Measurements from ENCODE around the gene ISLR. TPM values are rescaled to one million over a fixed set of nuclear protein-coding genes. Genes with fewer than 3 reads are reported as not detected.
A peak's percentile ranks its signal among the peaks of the same experiment; 100 is the strongest.

ISLR gene
- total RNA-seq, 2 donors from 2014 or later = 22.8 to 28.2 TPM

DNA sequence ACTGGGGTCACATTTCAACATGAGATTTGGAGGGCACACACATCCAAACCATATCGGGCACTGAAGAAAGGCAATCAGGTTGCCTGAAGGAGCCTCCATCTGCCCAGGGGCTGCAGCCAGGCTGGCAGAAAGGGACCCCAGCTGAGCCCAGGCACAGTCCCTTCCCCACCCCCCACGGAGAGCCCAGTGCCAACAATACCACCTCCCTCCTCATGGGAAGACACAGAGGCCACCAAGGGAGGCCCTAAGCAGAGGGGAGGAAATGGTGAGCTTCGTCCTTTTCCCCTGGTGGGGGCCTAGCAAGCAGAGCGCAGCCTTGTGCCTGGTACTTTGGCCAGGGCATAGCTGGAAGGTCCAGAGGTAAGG, 32.1 kb downstream of the ISLR start:
- no peak for ATAC-seq
- intact Hi-C loops (cut with DNase I) = no loop called here
- DNase-seq = no peak

DNA sequence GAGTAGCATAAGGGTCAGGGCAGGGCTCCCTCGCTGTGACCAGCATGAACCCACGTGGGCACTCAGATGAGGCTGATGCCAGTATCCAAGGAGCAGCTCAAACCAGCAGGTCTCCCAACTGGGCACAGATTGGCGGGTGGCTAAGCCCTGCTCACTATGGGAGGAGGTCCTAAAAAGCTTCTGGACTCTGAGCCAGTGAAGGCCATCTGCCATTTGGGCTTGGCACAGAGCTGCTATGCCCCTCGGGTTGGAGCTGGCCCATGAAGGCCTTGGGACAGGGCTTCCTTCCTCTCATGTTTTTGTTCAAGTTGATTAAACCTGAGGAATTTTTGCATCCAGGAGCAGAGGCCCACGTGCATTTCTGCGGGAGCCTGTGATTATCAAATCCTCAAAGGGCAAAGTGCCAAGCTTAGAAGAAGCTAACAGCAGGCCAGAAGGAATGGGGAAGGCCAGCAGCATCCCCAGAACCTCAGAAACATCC, 33.3 kb downstream of the ISLR start:
- ATAC-seq (peak in 1 of 2 donors; percentile 17), DNase-seq (no peak)
- intact Hi-C loops (cut with DNase I) = no loop called here

DNA sequence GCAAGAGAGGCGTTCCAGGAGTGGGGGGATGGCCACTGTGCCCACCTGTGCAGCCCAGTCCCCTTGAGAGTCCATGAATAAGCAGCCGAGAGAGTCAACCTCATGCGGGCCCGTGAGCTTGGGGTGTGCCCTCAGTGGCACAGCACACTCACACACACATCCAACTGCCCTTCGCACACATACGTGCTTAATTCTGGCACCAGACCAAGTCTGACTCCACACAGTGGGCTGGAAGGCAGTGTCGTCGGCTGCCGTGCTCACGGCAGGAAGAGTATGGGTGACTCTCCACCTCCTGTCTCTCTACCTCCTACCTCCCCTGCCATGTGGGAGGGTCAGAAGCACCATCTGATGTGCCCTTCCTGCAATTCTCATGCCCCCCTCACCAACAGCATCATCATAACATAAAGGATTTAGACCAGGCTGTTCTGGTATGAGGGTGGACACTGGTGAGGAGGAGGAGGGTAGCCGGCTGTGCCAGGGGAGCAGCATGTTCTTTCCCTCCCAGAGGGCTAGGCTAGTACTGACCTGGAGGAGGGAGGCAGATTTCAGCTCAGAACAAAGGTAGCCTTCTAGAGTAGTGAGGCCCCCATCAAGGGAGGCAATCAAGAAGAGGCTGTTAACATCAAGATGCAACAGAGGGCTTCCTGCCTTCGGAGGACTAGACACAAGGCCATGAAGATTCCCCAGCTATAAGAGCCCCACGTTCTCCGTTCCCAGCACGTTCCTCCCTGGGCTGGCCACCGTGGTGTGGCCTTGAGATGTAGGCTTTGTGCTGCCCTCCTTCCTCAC, 34.3 kb downstream of the ISLR start:
- intact Hi-C loops (cut with DNase I) = no loop called here
- ATAC-seq (no peak), DNase-seq (no peak)

DNA sequence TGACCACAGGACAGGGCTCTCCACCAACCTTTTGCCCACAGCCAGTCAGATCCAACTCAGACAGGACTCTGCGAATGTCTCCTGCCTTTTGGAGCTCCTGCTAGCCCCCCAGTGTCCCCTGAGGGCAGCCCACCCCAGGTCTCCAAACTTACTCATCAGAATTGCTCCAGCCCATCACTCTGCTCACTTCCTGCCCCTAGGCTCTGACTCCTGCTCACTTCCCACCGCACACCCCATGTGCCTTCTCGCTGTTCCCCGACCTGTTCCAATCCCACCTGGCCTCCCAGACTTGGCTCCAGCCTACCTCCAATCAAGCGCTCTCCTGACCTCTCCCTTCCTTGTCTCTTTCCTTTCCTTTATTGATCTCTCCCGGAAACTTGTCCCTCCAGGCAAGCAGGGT, 35.0 kb downstream of the ISLR start:
- ATAC-seq (no peak), DNase-seq (no peak)
- intact Hi-C loops (cut with DNase I) = no loop called here

DNA sequence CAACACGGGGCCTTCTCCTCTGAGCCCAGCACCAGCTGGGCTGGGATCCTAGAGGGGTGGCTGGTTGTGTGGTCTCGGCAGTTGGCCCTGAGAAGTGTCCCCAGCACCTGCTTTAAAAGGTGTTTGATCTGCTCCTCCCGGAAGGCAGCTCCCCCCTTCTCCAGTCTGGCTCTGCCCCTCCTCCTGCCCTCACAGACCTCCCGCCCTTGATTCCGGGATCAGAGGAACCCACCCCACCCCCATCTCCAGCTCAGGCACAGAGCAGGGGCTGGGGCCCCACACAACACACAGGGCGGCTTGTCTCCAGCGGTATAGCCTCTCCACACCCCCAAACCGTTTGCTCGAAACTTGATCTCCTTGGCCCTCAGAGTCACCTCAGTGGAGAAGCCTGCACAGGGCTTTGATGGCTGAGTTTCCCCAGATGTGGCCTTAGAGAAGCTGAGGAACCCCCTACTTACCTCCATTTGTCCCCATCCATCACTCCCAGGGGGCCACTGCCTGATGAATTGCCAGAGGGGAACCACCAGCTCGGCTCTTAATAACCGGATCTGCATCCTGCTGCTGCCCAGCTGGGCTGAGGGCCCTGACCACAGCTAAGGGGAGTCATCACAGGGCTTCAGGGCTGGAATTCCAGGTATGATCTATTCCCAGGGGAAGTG, 35.5 kb downstream of the ISLR start:
- ATAC-seq (no peak), DNase-seq (no peak)
- intact Hi-C loops (cut with DNase I) = no loop called here

DNA sequence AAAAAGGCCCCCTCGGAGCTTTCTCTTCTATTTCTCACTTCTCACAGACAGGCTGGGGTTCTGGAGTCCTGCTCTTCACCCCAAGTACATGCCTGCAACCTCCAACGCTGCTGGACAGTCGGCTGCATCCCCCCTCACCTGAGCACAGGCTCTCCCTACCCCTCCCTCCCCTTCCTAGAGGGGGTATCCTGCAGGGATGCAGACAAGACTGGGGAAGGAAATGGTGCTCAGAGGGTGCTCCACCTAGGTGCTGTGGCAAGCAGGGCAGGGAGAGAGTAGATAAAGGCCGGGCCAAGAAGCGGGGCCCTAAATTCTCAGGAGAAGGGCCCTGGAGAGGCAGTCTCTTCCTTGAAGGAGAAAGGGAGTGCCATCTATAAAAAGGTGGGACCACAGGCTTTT, 36.0 kb downstream of the ISLR start:
- no peak for DNase-seq
- intact Hi-C loops (cut with DNase I) = no loop called here
- peak in 1 of 2 donors; percentile 25 for ATAC-seq

DNA sequence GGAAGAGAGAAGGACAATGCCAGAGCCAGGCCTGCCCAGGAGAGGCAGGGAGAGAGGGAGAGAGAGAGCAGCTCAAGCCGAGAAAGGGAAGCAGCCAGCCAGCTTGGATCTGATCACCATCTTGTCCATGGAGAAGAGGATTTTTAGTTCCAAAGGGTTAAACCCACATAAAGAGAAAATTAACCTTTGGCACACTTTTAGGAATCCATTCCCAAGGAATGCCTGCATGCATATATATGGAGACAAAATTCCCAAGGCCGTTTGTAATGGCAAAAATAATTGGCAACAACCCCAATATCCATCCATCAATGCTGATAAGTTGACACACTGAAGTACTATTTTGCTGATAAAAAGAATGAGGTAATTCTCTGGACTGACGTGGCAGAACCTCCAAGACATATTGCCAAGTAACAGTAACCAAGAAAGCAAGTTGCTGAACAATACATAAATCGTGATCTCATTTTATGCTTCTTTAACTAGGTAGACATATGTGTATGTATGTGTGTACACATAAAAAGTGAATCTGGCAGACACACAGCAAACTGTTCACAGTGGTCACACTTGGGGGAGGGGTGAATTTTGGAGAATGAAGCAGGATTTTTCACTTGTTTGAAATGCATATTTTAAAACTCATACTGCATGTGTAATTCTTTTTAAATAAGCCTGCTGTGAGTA, 36.6 kb downstream of the ISLR start:
- ATAC-seq = peak in 1 of 2 donors; percentile 75
- intact Hi-C loops (cut with DNase I) = no loop called here

DNA sequence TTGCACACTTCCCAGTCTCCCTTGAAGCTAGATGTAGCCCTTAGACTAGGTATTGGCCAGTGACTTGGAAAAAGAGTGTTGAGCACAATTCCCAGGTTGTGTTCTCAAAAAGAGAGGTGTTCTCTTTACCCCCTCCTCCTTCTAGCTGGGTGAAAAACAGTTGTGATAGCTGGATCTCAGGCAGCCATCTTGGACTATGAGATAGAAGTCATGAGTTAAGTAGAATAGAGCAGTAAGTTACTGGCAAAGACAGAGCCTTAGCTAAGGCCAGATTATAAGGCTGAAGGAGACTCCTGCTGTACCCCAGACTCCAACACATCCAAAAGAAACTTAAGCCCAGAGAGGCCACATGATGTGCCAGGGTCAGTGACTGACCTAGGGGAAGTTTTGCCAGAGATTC, 37.2 kb downstream of the ISLR start:
- DNase-seq = no peak
- intact Hi-C loops (cut with DNase I) = no loop called here
- ATAC-seq = no peak

More for the DNA sequence above, 36.6 kb downstream of the ISLR start:
- no peak for DNase-seq

DNA sequence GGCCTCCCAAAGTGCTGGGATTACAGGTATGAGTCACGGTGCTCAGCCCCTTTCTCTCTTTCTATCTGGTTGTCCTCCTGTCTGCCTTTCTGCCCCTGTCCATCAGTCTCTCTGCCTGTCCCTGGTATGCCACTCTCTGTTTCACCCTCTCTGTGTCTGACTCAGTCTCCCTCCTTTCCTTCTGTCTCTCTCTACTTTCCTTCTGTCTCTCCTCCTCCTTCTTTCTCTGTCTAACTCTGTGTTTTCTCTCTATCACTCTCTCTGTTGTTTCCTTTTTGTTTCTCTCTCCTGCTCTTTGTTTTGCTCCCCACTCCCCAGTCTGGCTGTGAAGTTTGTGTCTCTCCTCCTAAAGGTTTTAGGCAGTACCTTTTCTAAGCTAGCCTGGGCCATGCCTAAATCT, 38.1 kb downstream of the ISLR start:
- intact Hi-C loops (cut with DNase I) = no loop called here
- no peak for ATAC-seq
- DNase-seq = no peak

DNA sequence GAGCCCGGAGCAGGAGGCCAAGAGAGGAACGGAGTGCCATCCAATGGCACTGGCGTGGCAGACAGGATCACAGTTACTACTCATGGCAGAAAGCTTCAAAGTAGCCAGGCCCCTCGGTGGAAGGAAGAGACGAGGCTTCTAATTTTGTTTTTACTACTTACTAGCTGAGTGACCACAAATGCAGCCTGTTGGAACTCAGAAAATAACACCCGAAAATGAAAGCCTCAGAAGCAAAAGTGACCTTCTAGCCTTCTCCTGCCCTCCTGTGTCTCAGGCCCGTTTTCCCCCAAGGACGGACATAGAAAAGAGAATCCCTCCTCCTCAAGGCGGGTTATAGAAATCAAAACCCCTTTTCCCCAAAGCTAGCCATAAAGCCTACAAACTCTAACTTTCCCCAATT, 39.0 kb downstream of the ISLR start:
- intact Hi-C loops (cut with DNase I) = no loop called here
- DNase-seq (no peak), ATAC-seq (no peak)

DNA sequence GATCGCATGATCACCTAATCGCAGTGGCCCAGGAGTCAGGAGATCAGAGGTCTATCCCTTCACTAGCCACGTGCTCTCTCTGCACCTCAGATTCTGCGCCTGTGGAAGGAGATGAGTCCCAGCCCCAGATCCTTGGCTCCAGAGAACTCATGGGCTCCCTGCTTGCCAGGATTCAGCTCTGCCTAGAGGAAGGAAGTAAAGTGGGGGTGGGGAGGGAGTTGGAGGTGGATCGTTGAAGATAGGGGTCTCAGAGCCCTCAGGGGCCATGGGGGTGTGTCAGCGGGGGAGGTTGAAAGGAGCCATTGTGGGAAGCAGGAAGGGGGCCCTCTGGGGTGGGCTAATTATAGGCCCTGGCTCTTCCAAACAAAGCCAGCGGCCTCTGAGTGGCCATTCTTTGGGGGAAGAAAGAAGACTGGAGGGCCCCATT, 40.4 kb downstream of the ISLR start:
- intact Hi-C loops (cut with DNase I) = no loop called here
- no peak for ATAC-seq
- DNase-seq = no peak

DNA sequence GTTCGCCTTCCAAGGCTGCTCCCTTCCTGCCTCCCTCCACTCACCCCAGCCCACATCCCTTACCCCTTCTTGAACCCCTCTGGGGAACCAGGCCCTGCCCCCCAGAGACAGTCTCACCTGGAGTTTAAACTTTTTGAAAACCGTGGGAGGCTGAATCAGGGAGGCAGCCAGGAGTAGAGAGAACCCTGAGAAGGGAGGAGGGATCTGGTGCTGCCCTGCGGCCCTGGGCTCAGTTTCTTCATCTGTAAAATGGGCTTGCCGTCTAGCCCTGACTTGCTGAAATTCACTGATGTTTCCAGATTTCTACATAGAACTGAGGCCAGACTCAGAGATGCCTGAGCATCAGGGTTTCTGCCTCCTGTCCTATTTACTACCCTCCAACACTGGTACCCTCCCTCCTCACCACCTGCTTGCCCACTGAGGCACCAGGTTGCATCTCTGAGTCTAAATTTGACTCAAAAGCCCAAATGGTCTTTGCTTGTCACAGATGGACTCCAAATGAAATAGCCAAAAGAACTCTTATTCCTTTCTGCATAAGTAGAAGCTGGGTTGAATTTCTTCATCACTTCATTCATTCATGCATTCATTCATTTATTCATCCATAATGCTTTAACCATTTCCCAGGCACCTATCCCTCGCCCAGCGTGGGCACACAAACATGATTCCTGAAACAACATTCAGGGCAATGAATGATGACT, 41.0 kb downstream of the ISLR start:
- intact Hi-C loops (cut with DNase I) = no loop called here
- ATAC-seq (no peak), DNase-seq (no peak)

DNA sequence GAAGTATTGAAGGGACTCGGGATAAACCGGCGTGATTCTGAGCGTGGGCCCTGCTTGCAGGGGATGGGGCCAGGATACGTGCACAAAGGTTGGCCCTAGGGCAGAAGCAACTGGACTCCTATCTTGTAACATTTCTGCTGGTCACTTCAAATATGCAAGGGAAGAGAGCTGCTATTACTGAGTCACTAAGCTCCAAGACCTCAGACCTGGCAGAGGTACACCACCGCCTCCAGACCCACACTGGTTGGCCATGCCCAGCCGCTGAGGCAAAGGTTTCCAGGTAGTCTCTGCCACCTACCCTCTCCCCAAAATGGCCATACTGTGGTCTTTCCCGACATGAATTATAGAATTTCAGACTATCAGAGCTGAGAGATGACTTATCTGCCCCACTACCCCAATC, 42.4 kb downstream of the ISLR start:
- intact Hi-C loops (cut with DNase I) = no loop called here
- DNase-seq (no peak), ATAC-seq (no peak)

DNA sequence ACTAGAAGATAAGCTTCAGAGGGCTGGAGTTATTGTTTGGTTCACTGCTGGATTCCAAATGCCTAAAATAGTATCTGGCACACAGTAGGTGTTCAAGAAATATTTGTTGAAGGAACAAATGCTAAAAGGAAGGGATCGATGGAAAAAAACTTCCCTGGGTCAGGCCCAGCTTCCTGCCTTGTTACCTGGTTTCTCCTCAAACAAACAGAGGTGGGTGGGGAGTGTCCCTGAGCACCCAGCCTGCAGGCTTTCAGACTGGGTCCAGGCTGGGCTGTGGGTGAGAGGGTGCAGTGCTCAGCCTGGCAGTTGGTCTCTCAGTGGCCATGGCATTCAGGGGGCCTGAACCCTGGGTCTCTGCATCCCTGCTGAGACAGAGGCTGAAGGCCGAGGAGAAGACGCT, 43.4 kb downstream of the ISLR start:
- DNase-seq (no peak), ATAC-seq (no peak)
- intact Hi-C loops (cut with DNase I) = no loop called here

DNA sequence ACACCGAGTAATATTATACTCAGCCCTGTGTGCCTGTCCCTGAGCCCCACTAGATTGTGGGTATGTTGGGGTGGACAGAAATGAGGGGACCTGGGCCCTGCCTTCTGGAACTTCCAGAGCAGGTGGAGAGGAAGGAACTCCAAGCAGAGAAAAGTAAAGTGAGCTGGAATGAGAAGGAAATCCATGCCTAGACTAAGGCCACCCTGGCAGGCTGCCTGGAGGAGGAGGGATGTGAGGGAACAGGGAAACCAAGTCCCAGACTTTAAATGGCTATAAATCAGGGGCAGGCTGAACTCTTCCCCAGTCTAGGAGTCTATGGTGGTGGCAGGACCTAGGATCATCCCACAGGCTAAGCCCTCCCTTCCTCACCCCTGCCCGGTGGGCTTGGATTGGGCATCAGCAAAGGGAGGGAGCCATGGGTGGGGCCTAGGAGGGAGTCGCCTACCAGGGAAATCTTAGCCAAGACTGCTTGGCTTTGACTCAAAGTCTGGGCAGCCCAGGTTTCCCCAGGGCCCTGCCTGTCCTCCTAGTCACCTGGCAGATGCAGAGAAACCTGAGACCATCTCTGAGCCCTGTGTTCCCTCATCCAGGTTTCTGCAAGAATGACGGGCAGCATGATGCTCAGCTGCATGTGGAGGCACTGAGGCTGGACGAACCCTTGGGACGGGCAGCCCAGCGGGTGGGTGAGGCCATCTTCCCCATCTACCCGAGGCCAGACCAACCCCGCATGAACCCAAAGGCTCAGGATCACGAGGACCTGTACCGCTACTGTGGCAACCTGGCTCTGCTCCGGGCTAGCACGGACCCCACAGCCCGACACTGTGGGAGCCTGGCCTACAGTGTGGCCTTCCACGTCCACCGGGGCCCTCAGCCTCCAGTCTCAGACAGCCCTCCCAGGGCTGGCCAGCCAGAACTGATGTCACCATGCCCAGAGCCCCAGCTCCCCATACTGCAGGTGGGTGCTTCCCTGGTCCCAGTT, 44.7 kb downstream of the ISLR start:
- ATAC-seq (no peak), DNase-seq (no peak)
- intact Hi-C loops (cut with DNase I) = no loop called here

DNA sequence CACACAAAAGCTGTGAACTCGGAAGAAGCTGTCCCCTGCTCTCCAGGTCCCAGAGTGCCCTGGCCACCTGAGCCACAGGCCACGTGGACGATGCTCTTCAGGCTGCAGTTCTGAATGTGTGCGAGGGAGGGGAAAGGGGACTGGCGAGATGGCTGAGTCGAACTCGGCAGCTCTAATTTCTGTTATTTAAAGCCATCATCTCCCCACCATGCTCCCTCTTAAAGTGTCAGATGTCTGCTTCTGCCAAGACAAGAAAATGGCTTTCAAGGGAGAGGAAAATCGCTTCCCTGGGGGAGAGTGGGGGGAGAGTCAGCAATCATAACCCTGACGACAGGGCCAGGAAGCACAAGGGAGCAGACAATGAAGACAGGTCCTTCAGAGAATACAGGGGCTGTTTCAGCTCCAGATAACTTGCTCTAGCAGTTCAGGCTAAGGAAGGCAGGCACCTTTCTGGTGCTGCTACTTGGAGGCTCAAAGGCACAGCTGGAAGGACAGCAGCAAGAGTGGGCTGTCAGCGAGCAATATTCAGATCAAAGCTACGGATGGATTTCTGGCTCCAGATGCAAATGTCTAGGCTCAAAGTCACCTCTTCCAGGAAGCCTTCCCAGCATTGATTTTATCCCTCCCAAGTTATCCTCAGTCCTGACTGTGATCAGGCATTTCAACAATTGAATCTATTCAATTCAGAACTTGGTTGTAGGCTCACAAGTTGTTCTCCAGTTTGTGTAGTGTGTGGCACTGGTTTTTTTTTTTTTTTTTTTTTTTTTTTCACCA, 47.2 kb downstream of the ISLR start:
- DNase-seq (no peak), ATAC-seq (no peak)

DNA sequence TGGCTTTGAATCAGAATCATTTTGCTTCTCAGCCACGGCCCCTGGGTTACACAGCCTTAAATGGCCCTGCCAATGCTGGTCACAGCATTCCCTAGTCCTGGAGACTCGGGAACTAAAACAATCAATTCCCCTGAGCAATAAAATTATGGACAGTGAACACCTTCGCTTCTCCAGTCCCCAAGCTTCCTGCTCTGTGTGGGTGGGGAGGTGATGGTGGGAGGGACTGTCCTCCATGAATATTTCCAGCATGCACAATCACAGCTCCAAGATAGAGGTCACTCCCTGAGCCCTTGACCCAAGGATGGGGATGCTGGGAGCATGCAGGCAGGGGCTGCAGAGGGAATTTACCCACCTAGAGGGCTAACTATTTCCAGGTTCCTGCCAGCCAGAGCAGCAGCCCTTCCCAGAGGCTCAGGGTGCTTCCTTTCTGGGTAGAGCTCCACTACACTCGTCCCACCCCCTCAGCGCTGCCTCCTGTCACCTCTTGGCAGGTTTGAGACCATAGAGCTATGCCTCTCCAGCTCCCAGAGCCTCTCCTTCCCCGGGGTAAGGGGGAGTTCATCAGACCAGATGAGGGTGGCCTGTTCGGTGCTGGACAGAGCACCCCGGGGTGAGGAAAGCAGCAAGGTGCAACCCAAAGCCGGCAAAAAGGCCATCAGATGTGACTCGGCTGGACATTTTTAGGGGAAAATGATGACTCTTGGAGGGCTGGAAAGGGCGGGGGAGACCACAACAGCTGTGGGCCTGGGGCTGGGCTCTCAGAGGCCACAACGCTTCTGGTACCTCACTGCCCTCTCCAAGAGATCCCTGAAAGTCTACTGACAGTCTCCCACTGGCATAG, 48.1 kb downstream of the ISLR start:
- ATAC-seq = no peak
- DNase-seq = no peak
- intact Hi-C loops (cut with DNase I) = no loop called here

More for the DNA sequence above, 47.2 kb downstream of the ISLR start:
- intact Hi-C loops (cut with DNase I) = no loop called here
